Caco-2 (cell line): ENCODE results near the gene GRIK3. TPM values are rescaled to one million over a fixed set of nuclear protein-coding genes. Genes with fewer than 3 reads are reported as not detected.

Experiments
- BruUV-seq: library from RNA; stranded (reverse); fragments of 400-500 nt; replicated peaks from 2 replicates; lab custom pipeline; 2021; lab: Mats Ljungman, UMichigan
- CTCF ChIA-PET: fragments of 300-600 bp; sonication (Branson Sonifier 250); formaldehyde crosslinking; loops from one replicate; lab custom pipeline; 2022; ENCODE audit warnings: antibody characterized with exemption; lab: Charles Lee
- POLR2A ChIA-PET: fragments of 300-600 bp; sonication (Branson Sonifier 250); formaldehyde crosslinking; loops from one replicate; lab custom pipeline; 2022; ENCODE audit warnings: antibody characterized with exemption; lab: Charles Lee
- DNase-seq, 2 experiments: peaks; one replicate each; pipeline versions ENCODE4 v3.0.0 to v3.0.0-alpha.2; 2020 to 2022
- H3K27me3 ChIP-seq: replicated peaks from 2 replicates; pipeline ENCODE4 v1.6.0; 2011; ENCODE audit warnings: low read length; ENCODE audit not compliant: control insufficient read depth, insufficient read depth
- H3K36me3 ChIP-seq: 2 replicates; pipeline ENCODE4 v1.5.1; 2011; ENCODE audit warnings: low read length; ENCODE audit not compliant: control insufficient read depth, insufficient read depth
- H3K4me1 ChIP-seq: fragments of 250-450 bp; sonication (Bioruptor Pico); 2 replicates; pipeline ENCODE4 v1.5.1; 2020; ENCODE audit warnings: mild to moderate bottlenecking
- H3K4me3 ChIP-seq: 2 replicates; pipeline ENCODE4 v1.5.1; 2011; ENCODE audit warnings: low read depth, mild to moderate bottlenecking, control low read depth, low read length
- H3K9me3 ChIP-seq: fragments of 250-450 bp; sonication (Bioruptor Pico); 2 replicates; pipeline ENCODE4 v1.5.1; 2020; ENCODE audit warnings: mild to moderate bottlenecking, moderate library complexity
- H3K27ac Mint-ChIP-seq: one replicate; pipeline ENCODE4 v1.8.0; 2022; ENCODE audit warnings: mixed read lengths; ENCODE audit not compliant: unreplicated experiment
- H3K27me3 Mint-ChIP-seq: one replicate; pipeline ENCODE4 v1.8.0; 2022; ENCODE audit warnings: mixed read lengths; ENCODE audit not compliant: insufficient read depth, unreplicated experiment
- H3K36me3 Mint-ChIP-seq: one replicate; pipeline ENCODE4 v1.8.0; 2022; ENCODE audit warnings: mild to moderate bottlenecking, mixed read lengths; ENCODE audit not compliant: insufficient read depth, unreplicated experiment
- H3K4me1 Mint-ChIP-seq: one replicate; pipeline ENCODE4 v1.8.0; 2022; ENCODE audit warnings: low read depth, mixed read lengths; ENCODE audit not compliant: unreplicated experiment
- H3K4me3 Mint-ChIP-seq: one replicate; pipeline ENCODE4 v1.8.0; 2022; ENCODE audit warnings: mild to moderate bottlenecking, moderate library complexity, mixed read lengths; ENCODE audit not compliant: unreplicated experiment
- H3K9me3 Mint-ChIP-seq: one replicate; pipeline ENCODE4 v1.8.0; 2022; ENCODE audit warnings: mixed read lengths; ENCODE audit not compliant: unreplicated experiment
- intact Hi-C: fragments of 100-400 bp; cut with micrococcal nuclease; formaldehyde crosslinking; loops from one replicate; pipeline ENCODE4 v1.10.0; 2022; ENCODE audit not compliant: unreplicated experiment
- total RNA-seq: library from RNA; stranded (reverse); gene quantifications from 2 replicates; pipeline ENCODE4 v1.2.3, GENCODE V29; 2022
- TF ChIP-seq, protein P1 (sequence below), 2 experiments: fragments of 200-600 bp in 1 of 2; IDR thresholded peaks; 1 replicate in 1 of 2; 2 replicates in 1 of 2; pipeline versions ENCODE4 v1.5.1 to v1.8.0; 2011 to 2022; ENCODE audit warnings: antibody characterized with exemption in 1 of 2, control low read depth in 1 of 2, inconsistent platforms in 1 of 2, low read depth in 1 of 2, low read length in 1 of 2, mild to moderate bottlenecking in 1 of 2, moderate library complexity in 1 of 2; ENCODE audit not compliant: insufficient read depth in 1 of 2, severe bottlenecking in 1 of 2, unreplicated experiment in 1 of 2

GRIK3 gene
- total RNA-seq, 1 experiment from 2014 or later: not detected

- no peaks in the 10 kb centered on the region for H3K4me1 Mint-ChIP-seq
- intact Hi-C loops: no loop called here
- ChIA-PET POLR2A (no interaction called here), CTCF (interaction anchor here (0.7 kb wide), 1 partner anchor 711 kb away, joined by 3 read pairs; no protein-coding TSS in a partner anchor)
- no peaks in the 10 kb centered on the region for H3K27me3 Mint-ChIP-seq
- H3K9me3 ChIP-seq: no peaks in the 10 kb centered on the region
- H3K4me3 Mint-ChIP-seq: no peak overlapping the region
- H3K9me3 Mint-ChIP-seq: no peaks in the 10 kb centered on the region
- H3K27ac Mint-ChIP-seq: no peak overlapping the region
- H3K4me1 ChIP-seq: no peaks in the 10 kb centered on the region
- TF ChIP-seq, protein P1, sequence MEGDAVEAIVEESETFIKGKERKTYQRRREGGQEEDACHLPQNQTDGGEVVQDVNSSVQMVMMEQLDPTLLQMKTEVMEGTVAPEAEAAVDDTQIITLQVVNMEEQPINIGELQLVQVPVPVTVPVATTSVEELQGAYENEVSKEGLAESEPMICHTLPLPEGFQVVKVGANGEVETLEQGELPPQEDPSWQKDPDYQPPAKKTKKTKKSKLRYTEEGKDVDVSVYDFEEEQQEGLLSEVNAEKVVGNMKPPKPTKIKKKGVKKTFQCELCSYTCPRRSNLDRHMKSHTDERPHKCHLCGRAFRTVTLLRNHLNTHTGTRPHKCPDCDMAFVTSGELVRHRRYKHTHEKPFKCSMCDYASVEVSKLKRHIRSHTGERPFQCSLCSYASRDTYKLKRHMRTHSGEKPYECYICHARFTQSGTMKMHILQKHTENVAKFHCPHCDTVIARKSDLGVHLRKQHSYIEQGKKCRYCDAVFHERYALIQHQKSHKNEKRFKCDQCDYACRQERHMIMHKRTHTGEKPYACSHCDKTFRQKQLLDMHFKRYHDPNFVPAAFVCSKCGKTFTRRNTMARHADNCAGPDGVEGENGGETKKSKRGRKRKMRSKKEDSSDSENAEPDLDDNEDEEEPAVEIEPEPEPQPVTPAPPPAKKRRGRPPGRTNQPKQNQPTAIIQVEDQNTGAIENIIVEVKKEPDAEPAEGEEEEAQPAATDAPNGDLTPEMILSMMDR (IDR thresholded peaks at IDR 0.05; ENCODE audit: insufficient read depth in 1 of 2, low read depth in 1 of 2, low read length in 1 of 2, severe bottlenecking in 1 of 2, unreplicated experiment in 1 of 2): no peak
- DNase-seq: no peak
- H3K4me3 ChIP-seq: no peak overlapping the region
- no peaks in the 10 kb centered on the region for H3K36me3 Mint-ChIP-seq
- H3K36me3 ChIP-seq: no peaks in the 10 kb centered on the region
- no peaks in the 10 kb centered on the region for H3K27me3 ChIP-seq
- BruUV-seq: no TSS peak
Observed at GRCh38 chr1:37017720-37018119, 16.6 kb downstream of the GRIK3 start.

DNA sequence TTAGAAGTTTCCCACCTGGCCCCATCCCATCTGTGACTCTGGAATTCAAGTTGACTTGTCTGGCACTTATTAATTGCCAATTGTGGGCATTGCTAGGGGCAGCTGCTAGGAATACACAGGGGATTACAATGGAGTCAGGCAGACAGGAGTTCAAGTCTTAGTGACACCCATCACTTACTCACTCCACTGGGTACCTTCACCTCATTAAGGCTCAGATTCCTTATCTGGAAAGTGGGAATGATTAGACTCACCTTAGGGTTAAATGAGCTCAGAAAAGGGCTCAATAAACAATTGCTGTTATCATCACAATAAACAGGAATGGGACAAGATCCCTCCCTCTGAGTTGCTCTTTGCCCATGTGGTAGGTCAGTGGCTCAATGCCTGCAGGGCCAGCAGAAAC, 18.2 kb downstream of the GRIK3 start:
- Mint-ChIP-seq H3K9me3 (no peaks in the 10 kb centered on the region), H3K27ac (no peak overlapping the region), H3K4me3 (no peak overlapping the region), H3K27me3 (no peaks in the 10 kb centered on the region), H3K4me1 (no peaks in the 10 kb centered on the region), H3K36me3 (no peaks in the 10 kb centered on the region)
- intact Hi-C loops: no loop called here
- Histone ChIP-seq H3K4me3 (no peak overlapping the region), H3K4me1 (no peaks in the 10 kb centered on the region), H3K27me3 (no peaks in the 10 kb centered on the region), H3K36me3 (no peaks in the 10 kb centered on the region), H3K9me3 (no peaks in the 10 kb centered on the region)
- TF ChIP-seq, protein P1 (IDR thresholded peaks at IDR 0.05; ENCODE audit: insufficient read depth in 1 of 2, low read depth in 1 of 2, low read length in 1 of 2, severe bottlenecking in 1 of 2, unreplicated experiment in 1 of 2): no peak
- ChIA-PET CTCF (no interaction called here), POLR2A (no interaction called here)
- no TSS peak for BruUV-seq
- DNase-seq: no peak

DNA sequence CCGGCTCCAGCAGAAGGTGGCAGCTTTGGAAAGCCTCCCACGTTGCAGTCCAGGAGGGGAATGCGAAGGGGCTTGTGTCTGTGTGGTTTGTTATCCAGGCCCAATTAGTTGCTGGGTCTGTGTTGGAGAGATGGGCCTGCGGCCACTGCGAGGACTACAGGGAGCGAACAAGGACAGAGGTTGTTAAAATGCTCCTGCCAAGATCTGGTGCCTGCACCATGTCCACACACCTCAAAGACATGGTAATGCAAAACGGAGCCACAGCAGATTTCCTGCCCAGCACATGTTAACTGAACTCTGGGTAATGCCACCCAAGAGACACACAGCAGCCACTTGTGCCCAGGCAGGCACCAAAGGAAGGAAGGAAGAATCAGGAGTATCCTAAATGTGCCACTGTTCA, 18.6 kb downstream of the GRIK3 start:
- H3K4me1 Mint-ChIP-seq: no peaks in the 10 kb centered on the region
- BruUV-seq: no TSS peak
- H3K36me3 Mint-ChIP-seq: no peaks in the 10 kb centered on the region
- ChIA-PET POLR2A (no interaction called here), CTCF (no interaction called here)
- no peaks in the 10 kb centered on the region for H3K27me3 Mint-ChIP-seq
- H3K27me3 ChIP-seq: no peaks in the 10 kb centered on the region
- no peak overlapping the region for H3K4me3 Mint-ChIP-seq
- H3K27ac Mint-ChIP-seq: no peak overlapping the region
- no peaks in the 10 kb centered on the region for H3K36me3 ChIP-seq
- no peaks in the 10 kb centered on the region for H3K9me3 Mint-ChIP-seq
- H3K4me1 ChIP-seq: no peaks in the 10 kb centered on the region
- no peaks in the 10 kb centered on the region for H3K9me3 ChIP-seq
- DNase-seq: no peak
- H3K4me3 ChIP-seq: no peak overlapping the region
- TF ChIP-seq, protein P1 (IDR thresholded peaks at IDR 0.05; ENCODE audit: insufficient read depth in 1 of 2, low read depth in 1 of 2, low read length in 1 of 2, severe bottlenecking in 1 of 2, unreplicated experiment in 1 of 2): no peak
- intact Hi-C loops: no loop called here
